ENCODE data around the gene GON4L.

DNA sequence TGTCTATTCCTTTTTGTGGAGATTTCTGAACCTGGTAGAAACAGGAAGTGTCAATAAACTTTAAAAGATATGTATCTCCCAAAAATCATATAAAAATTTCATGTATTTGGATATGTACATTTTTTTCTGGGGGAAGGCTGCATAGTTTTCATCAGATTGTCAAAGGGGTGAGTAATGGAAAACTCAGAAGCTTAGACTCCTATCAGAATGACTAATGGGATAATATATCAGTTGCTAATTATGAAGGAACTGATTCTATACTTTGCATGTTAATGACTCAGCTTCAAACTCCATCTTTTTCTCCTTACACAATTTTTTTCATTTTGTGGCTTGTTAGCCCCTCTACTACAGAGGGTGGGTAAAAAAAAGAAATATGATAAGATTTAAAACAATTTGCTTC, 55.9 kb downstream of the GON4L start:
- TF ChIP-seq, protein P1, sequence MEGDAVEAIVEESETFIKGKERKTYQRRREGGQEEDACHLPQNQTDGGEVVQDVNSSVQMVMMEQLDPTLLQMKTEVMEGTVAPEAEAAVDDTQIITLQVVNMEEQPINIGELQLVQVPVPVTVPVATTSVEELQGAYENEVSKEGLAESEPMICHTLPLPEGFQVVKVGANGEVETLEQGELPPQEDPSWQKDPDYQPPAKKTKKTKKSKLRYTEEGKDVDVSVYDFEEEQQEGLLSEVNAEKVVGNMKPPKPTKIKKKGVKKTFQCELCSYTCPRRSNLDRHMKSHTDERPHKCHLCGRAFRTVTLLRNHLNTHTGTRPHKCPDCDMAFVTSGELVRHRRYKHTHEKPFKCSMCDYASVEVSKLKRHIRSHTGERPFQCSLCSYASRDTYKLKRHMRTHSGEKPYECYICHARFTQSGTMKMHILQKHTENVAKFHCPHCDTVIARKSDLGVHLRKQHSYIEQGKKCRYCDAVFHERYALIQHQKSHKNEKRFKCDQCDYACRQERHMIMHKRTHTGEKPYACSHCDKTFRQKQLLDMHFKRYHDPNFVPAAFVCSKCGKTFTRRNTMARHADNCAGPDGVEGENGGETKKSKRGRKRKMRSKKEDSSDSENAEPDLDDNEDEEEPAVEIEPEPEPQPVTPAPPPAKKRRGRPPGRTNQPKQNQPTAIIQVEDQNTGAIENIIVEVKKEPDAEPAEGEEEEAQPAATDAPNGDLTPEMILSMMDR (IDR thresholded peaks at IDR 0.05), result no peak
- TF ChIP-seq NFE2L1 (CRISPR knock-in tag; IDR thresholded peaks at IDR 0.05) (no peak), SMAD3 (CRISPR knock-in tag; IDR thresholded peaks at IDR 0.05; ENCODE audit: borderline replicate concordance) (no peak), ESRRA (CRISPR knock-in tag; IDR thresholded peaks at IDR 0.05; ENCODE audit: borderline replicate concordance) (no peak), CREB1 (CRISPR knock-in tag; IDR thresholded peaks at IDR 0.05) (no peak)
- TF ChIP-seq, protein P2, sequence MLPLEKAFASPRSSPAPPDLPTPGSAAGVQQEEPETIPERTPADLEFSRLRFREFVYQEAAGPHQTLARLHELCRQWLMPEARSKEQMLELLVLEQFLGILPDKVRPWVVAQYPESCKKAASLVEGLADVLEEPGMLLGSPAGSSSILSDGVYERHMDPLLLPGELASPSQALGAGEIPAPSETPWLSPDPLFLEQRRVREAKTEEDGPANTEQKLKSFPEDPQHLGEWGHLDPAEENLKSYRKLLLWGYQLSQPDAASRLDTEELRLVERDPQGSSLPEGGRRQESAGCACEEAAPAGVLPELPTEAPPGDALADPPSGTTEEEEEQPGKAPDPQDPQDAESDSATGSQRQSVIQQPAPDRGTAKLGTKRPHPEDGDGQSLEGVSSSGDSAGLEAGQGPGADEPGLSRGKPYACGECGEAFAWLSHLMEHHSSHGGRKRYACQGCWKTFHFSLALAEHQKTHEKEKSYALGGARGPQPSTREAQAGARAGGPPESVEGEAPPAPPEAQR (CRISPR knock-in tag; IDR thresholded peaks at IDR 0.05), result no peak
